CD14-positive monocyte (primary cell): Measurements from ENCODE around the gene ANKRD13C. TPM values are rescaled to one million over a fixed set of nuclear protein-coding genes. Genes with fewer than 3 reads are reported as not detected.

Source experiments
- DNase-seq, 3 donors: peaks; one replicate each; pipeline ENCODE4 v3.0.0-alpha.2; 2011 to 2022
- H2AFZ ChIP-seq: 2 replicates; pipeline ENCODE4 v1.6.0; 2012; ENCODE audit warnings: mild to moderate bottlenecking, low read depth, low read length, inconsistent platforms; ENCODE audit not compliant: insufficient read depth, poor library complexity, severe bottlenecking
- H3K27ac ChIP-seq, 2 donors: 1 replicate in 1 of 2; 2 replicates in 1 of 2; pipeline ENCODE4 v1.5.1; 2012 to 2013; ENCODE audit warnings: low read length in 2 of 2, control low read depth in 1 of 2, inconsistent platforms in 1 of 2, low read depth in 1 of 2, mild to moderate bottlenecking in 1 of 2
- H3K27me3 ChIP-seq, 2 donors: one replicate each; pipeline versions ENCODE4 v1.6.0 to v1.6.1; 2011 to 2013; ENCODE audit warnings: low read length in 2 of 2; ENCODE audit not compliant: control insufficient read depth in 2 of 2, insufficient read depth in 2 of 2
- H3K36me3 ChIP-seq, 2 donors: replicated peaks in 1 of 2; 1 replicate in 1 of 2; 2 replicates in 1 of 2; pipeline versions ENCODE4 v1.5.1 to v1.6.1; 2012 to 2013; ENCODE audit warnings: low read length in 2 of 2, control low read depth in 1 of 2, inconsistent platforms in 1 of 2, mild to moderate bottlenecking in 1 of 2; ENCODE audit not compliant: insufficient read depth in 2 of 2, control insufficient read depth in 1 of 2
- H3K4me1 ChIP-seq, 2 donors: 1 replicate in 1 of 2; 2 replicates in 1 of 2; pipeline versions ENCODE4 v1.5.1 to v1.6.1; 2012 to 2013; ENCODE audit warnings: low read length in 2 of 2, control low read depth in 1 of 2, inconsistent platforms in 1 of 2, mild to moderate bottlenecking in 1 of 2, moderate library complexity in 1 of 2; ENCODE audit not compliant: insufficient read depth in 2 of 2, control insufficient read depth in 1 of 2
- H3K4me2 ChIP-seq: replicated peaks from 2 replicates; pipeline ENCODE3; 2012; ENCODE audit warnings: low read length, moderate library complexity, mild to moderate bottlenecking; ENCODE audit not compliant: poor library complexity, severe bottlenecking; ENCODE audit errors: extremely low read depth
- H3K4me3 ChIP-seq, 3 experiments: fragments of 200-600 bp in 1 of 3; sonication (generic) in 1 of 3; replicated peaks in 1 of 3; 1 replicate in 2 of 3; 2 replicates in 1 of 3; pipeline ENCODE4 v1.5.1; 2011 to 2013; ENCODE audit warnings: low read length in 3 of 3, mild to moderate bottlenecking in 3 of 3, control low read depth in 2 of 3, low read depth in 2 of 3, inconsistent platforms in 1 of 3, moderate library complexity in 1 of 3
- H3K79me2 ChIP-seq: 2 replicates; pipeline ENCODE4 v1.6.0; 2012; ENCODE audit warnings: mild to moderate bottlenecking, control low read depth, inconsistent platforms, low read length, moderate library complexity; ENCODE audit not compliant: insufficient read depth
- H3K9ac ChIP-seq: 2 replicates; pipeline ENCODE4 v1.6.0; 2017; ENCODE audit warnings: low read length, mild to moderate bottlenecking; ENCODE audit not compliant: insufficient read depth, poor library complexity, severe bottlenecking
- H3K9me3 ChIP-seq, 2 donors: replicated peaks in 1 of 2; 1 replicate in 1 of 2; 2 replicates in 1 of 2; pipeline versions ENCODE4 v1.5.1 to v1.6.1; 2012 to 2013; ENCODE audit warnings: low read length in 2 of 2, control low read depth in 1 of 2; ENCODE audit not compliant: control insufficient read depth in 1 of 2, insufficient read depth in 1 of 2
- H4K20me1 ChIP-seq: 2 replicates; pipeline ENCODE4 v1.6.0; 2012; ENCODE audit warnings: mild to moderate bottlenecking, low read length, control low read depth, moderate library complexity; ENCODE audit not compliant: insufficient read depth
- H3K27ac Mint-ChIP-seq, 7 donors: one replicate each; pipeline ENCODE4 v1.8.0; 2020; ENCODE audit warnings: mild to moderate bottlenecking in 7 of 7, mixed read lengths in 7 of 7, moderate library complexity in 6 of 7, inconsistent platforms in 2 of 7
- H3K27me3 Mint-ChIP-seq, 3 donors: one replicate each; pipeline ENCODE4 v1.8.0; 2021 to 2022; ENCODE audit warnings: low read depth in 3 of 3, mild to moderate bottlenecking in 3 of 3, mixed read lengths in 3 of 3, moderate library complexity in 3 of 3, inconsistent platforms in 1 of 3
- H3K36me3 Mint-ChIP-seq, 2 donors: one replicate each; pipeline ENCODE4 v1.8.0; 2020; ENCODE audit warnings: mixed read lengths in 2 of 2, inconsistent platforms in 1 of 2, mild to moderate bottlenecking in 1 of 2
- H3K4me1 Mint-ChIP-seq: one replicate; pipeline ENCODE4 v1.8.0; 2020; ENCODE audit warnings: mild to moderate bottlenecking, mixed read lengths
- H3K4me3 Mint-ChIP-seq, 2 donors: one replicate each; pipeline ENCODE4 v1.8.0; 2020; ENCODE audit warnings: mild to moderate bottlenecking in 2 of 2, mixed read lengths in 2 of 2, moderate library complexity in 1 of 2
- H3K9me3 Mint-ChIP-seq, 7 donors: one replicate each; pipeline ENCODE4 v1.8.0; 2020 to 2022; ENCODE audit warnings: mixed read lengths in 7 of 7, mild to moderate bottlenecking in 6 of 7, moderate library complexity in 6 of 7, inconsistent platforms in 2 of 7
- CTCF ChIP-seq: fragments of 200-600 bp; IDR thresholded peaks from one replicate; pipeline ENCODE4 v1.8.0; 2022; ENCODE audit warnings: antibody characterized with exemption, mild to moderate bottlenecking
- WGBS: methylation state at CpG from one replicate; pipeline ENCODE4 v1.1.5; 2013; ENCODE audit warnings: missing lambda C conversion rate; ENCODE audit not compliant: insufficient coverage; 5-methylcytosine and 5-hydroxymethylcytosine counted together
- intact Hi-C, 2 donors: fragments of 100-400 bp; cut with micrococcal nuclease; formaldehyde crosslinking; loops; one replicate each; pipeline versions ENCODE4 v1.15.0 to v1.15.1; 2023
- polyA plus RNA-seq, 3 donors: library from polyadenylated mRNA; depleted of rRNA in 1 of 3; unstranded in 2 of 3; stranded (reverse) in 1 of 3; fragments of 300-500 nt in 2 of 3; fragments of >200 nt in 1 of 3; fragmentation: Illumina TruSeq in 2 of 3; gene quantifications; 1 replicate in 2 of 3; 2 replicates in 1 of 3; pipeline ENCODE4 v1.2.3, GENCODE V29; 2012 to 2021

Gene ANKRD13C
- polyA plus RNA-seq, 3 donors, result 4.5 to 7.6 (median 6.5) TPM

GRCh38 chr1:70361727-70362398, 7.3 kb upstream of the ANKRD13C start:
- Histone ChIP-seq H3K4me3 (no peak overlapping the region), H4K20me1 (no peaks in the 10 kb centered on the region), H3K79me2 (no peaks in the 10 kb centered on the region), H3K9ac (no peak overlapping the region), H3K27ac (no peak overlapping the region), H3K27me3 (no peaks in the 10 kb centered on the region), H3K4me2 (no peak overlapping the region), H3K4me1 (no peaks in the 10 kb centered on the region), H2AFZ (no peak overlapping the region), H3K9me3 (no peaks in the 10 kb centered on the region), H3K36me3 (no peaks in the 10 kb centered on the region)
- DNase-seq, result no peak
- Mint-ChIP-seq H3K4me1 (no peaks in the 10 kb centered on the region), H3K9me3 (no peaks in the 10 kb centered on the region), H3K4me3 (no peak overlapping the region), H3K27ac (no peak overlapping the region), H3K27me3 (peaks cover 0 to 2% (median 0%) of the 10 kb centered on the region in 3 donors), H3K36me3 (no peaks in the 10 kb centered on the region)
- no CpG with 5 or more reads among the region's 3 CpGs for WGBS
- TF ChIP-seq CTCF, result no peak
- intact Hi-C loops, result no loop called here

DNA sequence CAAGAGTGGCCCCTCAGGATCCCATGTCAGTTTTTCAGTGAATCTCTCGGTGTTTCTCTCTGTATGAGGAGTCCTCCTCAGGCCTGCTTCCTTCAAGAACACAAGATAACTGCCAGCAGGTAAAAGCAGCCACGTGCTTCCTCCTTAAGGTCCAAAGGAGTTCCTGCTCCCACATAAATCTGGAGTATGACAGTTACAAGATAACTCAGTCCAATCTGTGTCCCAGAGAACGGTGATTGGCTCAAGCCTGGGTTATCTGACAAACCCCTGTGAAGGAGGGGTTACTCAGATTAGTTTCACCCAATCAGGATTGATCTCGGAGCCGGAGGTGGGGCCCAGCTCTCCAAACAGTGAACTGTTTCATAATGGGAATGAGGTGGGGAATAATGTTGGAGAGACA, 5.8 kb upstream of the ANKRD13C start:
- no peak for DNase-seq
- intact Hi-C loops, result no loop called here
- H3K36me3 ChIP-seq, result no peaks in the 10 kb centered on the region
- no peak overlapping the region for H3K4me3 Mint-ChIP-seq
- peaks cover 0 to 2% (median 0%) of the 10 kb centered on the region in 3 donors for H3K27me3 Mint-ChIP-seq
- no peak overlapping the region for H3K4me3 ChIP-seq
- H3K9ac ChIP-seq, result no peak overlapping the region
- H3K36me3 Mint-ChIP-seq, result no peaks in the 10 kb centered on the region
- WGBS, result 100% methylated on average over 4 of the region's 5 CpGs
- peaks cover 10% of the 10 kb centered on the region for H3K4me1 Mint-ChIP-seq
- TF ChIP-seq CTCF, result no peak
- H3K27me3 ChIP-seq, result no peaks in the 10 kb centered on the region
- no peak overlapping the region for H3K4me2 ChIP-seq
- H2AFZ ChIP-seq, result no peak overlapping the region
- H3K27ac ChIP-seq, result no peak overlapping the region
- H3K9me3 Mint-ChIP-seq, result peaks cover 0 to 2% (median 0%) of the 10 kb centered on the region in 7 donors
- H3K9me3 ChIP-seq, result no peaks in the 10 kb centered on the region
- peak overlapping the region in 1 of 7 donors; percentile 20 for H3K27ac Mint-ChIP-seq
- peaks cover 8 to 12% of the 10 kb centered on the region in 2 donors for H3K4me1 ChIP-seq
- H3K79me2 ChIP-seq, result no peaks in the 10 kb centered on the region
- H4K20me1 ChIP-seq, result no peaks in the 10 kb centered on the region
